Measurements from ENCODE around the gene ALPL.
"Not testable (repeated sequence)": the region's sequence is repeated elsewhere in the genome, so short reads cannot be mapped to it uniquely, and the experiment has no call there.

Gene ALPL

GRCh38 chr1:21553116-21553926 lies 44.1 kb downstream of the ALPL start:
- H3K27ac ChIP-seq (ENCODE audit: insufficient read depth, low read length, poor library complexity, severe bottlenecking) = no peak overlapping the region
- no peaks in the 10 kb centered on the region for H3K9me3 ChIP-seq (ENCODE audit: control insufficient read depth, low read length)
- DNase-seq = no peak
- H3K36me3 ChIP-seq (ENCODE audit: control insufficient read depth, insufficient read depth, low read length) = no peaks in the 10 kb centered on the region
- no peaks in the 10 kb centered on the region for H3K4me1 ChIP-seq (ENCODE audit: control insufficient read depth, insufficient read depth, low read length, poor library complexity, severe bottlenecking)
- H3K4me3 ChIP-seq (ENCODE audit: insufficient read depth, low read depth, low read length, poor library complexity, severe bottlenecking) = no peak overlapping the region
- no peaks in the 10 kb centered on the region for H3K27me3 ChIP-seq (replicated peaks; ENCODE audit: control insufficient read depth, insufficient read depth, low read length, poor library complexity, severe bottlenecking)

- Histone ChIP-seq H3K27ac (ENCODE audit: insufficient read depth, low read length, poor library complexity, severe bottlenecking) (no peak overlapping the region), H3K4me1 (ENCODE audit: control insufficient read depth, insufficient read depth, low read length, poor library complexity, severe bottlenecking) (no peaks in the 10 kb centered on the region), H3K9me3 (ENCODE audit: control insufficient read depth, low read length) (no peaks in the 10 kb centered on the region), H3K4me3 (ENCODE audit: insufficient read depth, low read depth, low read length, poor library complexity, severe bottlenecking) (no peak overlapping the region), H3K27me3 (replicated peaks; ENCODE audit: control insufficient read depth, insufficient read depth, low read length, poor library complexity, severe bottlenecking) (no peaks in the 10 kb centered on the region), H3K36me3 (ENCODE audit: control insufficient read depth, insufficient read depth, low read length) (no peaks in the 10 kb centered on the region)
- DNase-seq = no peak
These were observed 50.8 kb downstream of the ALPL start for GRCh38 chr1:21559788-21560567.

GRCh38 chr1:21560916-21561638 lies 51.9 kb downstream of the ALPL start:
- Histone ChIP-seq H3K9me3 (ENCODE audit: control insufficient read depth, low read length) (no peaks in the 10 kb centered on the region), H3K36me3 (ENCODE audit: control insufficient read depth, insufficient read depth, low read length) (no peaks in the 10 kb centered on the region), H3K4me3 (ENCODE audit: insufficient read depth, low read depth, low read length, poor library complexity, severe bottlenecking) (no peak overlapping the region), H3K4me1 (ENCODE audit: control insufficient read depth, insufficient read depth, low read length, poor library complexity, severe bottlenecking) (no peaks in the 10 kb centered on the region), H3K27ac (ENCODE audit: insufficient read depth, low read length, poor library complexity, severe bottlenecking) (no peak overlapping the region), H3K27me3 (replicated peaks; ENCODE audit: control insufficient read depth, insufficient read depth, low read length, poor library complexity, severe bottlenecking) (no peaks in the 10 kb centered on the region)
- no peak for DNase-seq

- Histone ChIP-seq H3K27me3 (replicated peaks; ENCODE audit: control insufficient read depth, insufficient read depth, low read length, poor library complexity, severe bottlenecking) (no peaks in the 10 kb centered on the region), H3K4me3 (ENCODE audit: insufficient read depth, low read depth, low read length, poor library complexity, severe bottlenecking) (no peak overlapping the region), H3K9me3 (ENCODE audit: control insufficient read depth, low read length) (no peaks in the 10 kb centered on the region), H3K27ac (ENCODE audit: insufficient read depth, low read length, poor library complexity, severe bottlenecking) (no peak overlapping the region), H3K4me1 (ENCODE audit: control insufficient read depth, insufficient read depth, low read length, poor library complexity, severe bottlenecking) (no peaks in the 10 kb centered on the region), H3K36me3 (ENCODE audit: control insufficient read depth, insufficient read depth, low read length) (no peaks in the 10 kb centered on the region)
- DNase-seq = no peak
These were observed 53.7 kb downstream of the ALPL start for GRCh38 chr1:21562896-21563295.

GRCh38 chr1:21563971-21564370 lies 54.7 kb downstream of the ALPL start:
- no peak for DNase-seq
- Histone ChIP-seq H3K9me3 (ENCODE audit: control insufficient read depth, low read length) (no peaks in the 10 kb centered on the region), H3K4me3 (ENCODE audit: insufficient read depth, low read depth, low read length, poor library complexity, severe bottlenecking) (no peak overlapping the region), H3K27ac (ENCODE audit: insufficient read depth, low read length, poor library complexity, severe bottlenecking) (no peak overlapping the region), H3K4me1 (ENCODE audit: control insufficient read depth, insufficient read depth, low read length, poor library complexity, severe bottlenecking) (no peaks in the 10 kb centered on the region), H3K27me3 (replicated peaks; ENCODE audit: control insufficient read depth, insufficient read depth, low read length, poor library complexity, severe bottlenecking) (no peaks in the 10 kb centered on the region), H3K36me3 (ENCODE audit: control insufficient read depth, insufficient read depth, low read length) (no peaks in the 10 kb centered on the region)

- H3K4me3 ChIP-seq (ENCODE audit: insufficient read depth, low read depth, low read length, poor library complexity, severe bottlenecking) = no peak overlapping the region
- H3K27ac ChIP-seq (ENCODE audit: insufficient read depth, low read length, poor library complexity, severe bottlenecking) = no peak overlapping the region
- DNase-seq = no peak
- H3K9me3 ChIP-seq (ENCODE audit: control insufficient read depth, low read length) = no peaks in the 10 kb centered on the region
- H3K27me3 ChIP-seq (replicated peaks; ENCODE audit: control insufficient read depth, insufficient read depth, low read length, poor library complexity, severe bottlenecking) = no peaks in the 10 kb centered on the region
- no peaks in the 10 kb centered on the region for H3K4me1 ChIP-seq (ENCODE audit: control insufficient read depth, insufficient read depth, low read length, poor library complexity, severe bottlenecking)
- H3K36me3 ChIP-seq (ENCODE audit: control insufficient read depth, insufficient read depth, low read length) = no peaks in the 10 kb centered on the region
These were observed 55.4 kb downstream of the ALPL start for GRCh38 chr1:21564521-21565095.

GRCh38 chr1:21565285-21565684 lies 56.1 kb downstream of the ALPL start:
- no peaks in the 10 kb centered on the region for H3K27me3 ChIP-seq (replicated peaks; ENCODE audit: control insufficient read depth, insufficient read depth, low read length, poor library complexity, severe bottlenecking)
- no peak for DNase-seq

GRCh38 chr1:21566361-21566760 lies 57.1 kb downstream of the ALPL start:
- not testable (repeated sequence) for H3K9me3 ChIP-seq (ENCODE audit: control insufficient read depth, low read length); H3K4me1 ChIP-seq (ENCODE audit: control insufficient read depth, insufficient read depth, low read length, poor library complexity, severe bottlenecking); H3K4me3 ChIP-seq (ENCODE audit: insufficient read depth, low read depth, low read length, poor library complexity, severe bottlenecking); H3K27me3 ChIP-seq (replicated peaks; ENCODE audit: control insufficient read depth, insufficient read depth, low read length, poor library complexity, severe bottlenecking); H3K27ac ChIP-seq (ENCODE audit: insufficient read depth, low read length, poor library complexity, severe bottlenecking); H3K36me3 ChIP-seq (ENCODE audit: control insufficient read depth, insufficient read depth, low read length); DNase-seq

More at GRCh38 chr1:21565285-21565684, 56.1 kb downstream of the ALPL start:
- Histone ChIP-seq H3K4me1 (ENCODE audit: control insufficient read depth, insufficient read depth, low read length, poor library complexity, severe bottlenecking) (no peaks in the 10 kb centered on the region), H3K9me3 (ENCODE audit: control insufficient read depth, low read length) (no peaks in the 10 kb centered on the region), H3K27ac (ENCODE audit: insufficient read depth, low read length, poor library complexity, severe bottlenecking) (no peak overlapping the region), H3K4me3 (ENCODE audit: insufficient read depth, low read depth, low read length, poor library complexity, severe bottlenecking) (no peak overlapping the region), H3K36me3 (ENCODE audit: control insufficient read depth, insufficient read depth, low read length) (no peaks in the 10 kb centered on the region)

- Histone ChIP-seq H3K4me1 (ENCODE audit: control insufficient read depth, insufficient read depth, low read length, poor library complexity, severe bottlenecking) (no peaks in the 10 kb centered on the region), H3K9me3 (ENCODE audit: control insufficient read depth, low read length) (no peaks in the 10 kb centered on the region), H3K36me3 (ENCODE audit: control insufficient read depth, insufficient read depth, low read length) (no peaks in the 10 kb centered on the region), H3K27me3 (replicated peaks; ENCODE audit: control insufficient read depth, insufficient read depth, low read length, poor library complexity, severe bottlenecking) (no peaks in the 10 kb centered on the region), H3K4me3 (ENCODE audit: insufficient read depth, low read depth, low read length, poor library complexity, severe bottlenecking) (no peak overlapping the region), H3K27ac (ENCODE audit: insufficient read depth, low read length, poor library complexity, severe bottlenecking) (no peak overlapping the region)
- no peak for DNase-seq
These were observed 58.2 kb downstream of the ALPL start for GRCh38 chr1:21567241-21568005.
